Measurements from ENCODE around the gene CARD19. TPM values are rescaled to one million over a fixed set of nuclear protein-coding genes. Genes with fewer than 3 reads are reported as not detected.

The CARD19 gene
- total RNA-seq, 1 experiment from 2014 or later, result 54.5 TPM

DNA sequence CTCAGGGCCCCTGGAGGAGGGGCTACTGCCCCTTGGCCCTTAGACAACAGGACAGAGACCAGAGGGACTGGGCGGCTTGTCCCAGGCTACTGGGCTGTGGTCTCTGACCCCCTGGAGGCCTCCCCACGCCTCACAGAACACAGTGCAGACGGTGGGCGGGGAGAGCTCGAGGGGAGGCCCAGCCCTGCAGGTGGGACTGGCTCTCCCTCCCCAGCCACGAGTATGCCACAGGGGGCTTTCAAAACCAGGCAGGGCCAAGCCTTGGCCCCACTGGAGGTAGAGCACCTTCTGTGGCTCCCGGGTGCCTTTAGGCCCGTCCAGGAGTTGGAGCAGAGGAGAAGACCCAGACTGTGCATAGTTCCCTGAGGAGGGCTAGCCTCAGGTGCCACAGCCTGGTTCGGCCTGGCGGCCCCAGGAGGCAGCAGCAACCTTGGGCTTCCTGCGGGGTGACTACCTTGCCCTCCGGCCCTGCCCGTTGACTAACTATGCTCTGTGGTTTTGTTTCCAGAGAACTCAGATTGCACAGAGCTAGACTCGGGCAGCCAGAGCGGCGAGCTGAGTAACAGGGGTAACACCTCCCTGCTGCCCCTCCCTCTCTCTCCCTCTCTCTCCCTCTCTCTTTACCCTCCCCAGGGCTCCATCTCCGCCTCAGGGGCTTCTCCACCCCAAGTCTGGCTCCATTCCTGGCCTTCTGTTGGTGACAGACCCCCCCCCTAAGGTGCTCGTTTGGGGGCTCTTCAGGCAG is 15.5 kb downstream of the CARD19 start:
- H3K4me2 ChIP-seq (ENCODE audit: low read length), result no peak overlapping the region
- H3K9me3 ChIP-seq (ENCODE audit: control insufficient read depth in 1 of 2, insufficient read depth in 1 of 2, low read depth in 1 of 2, low read length in 2 of 2), result no peaks in the 10 kb centered on the region
- DNase-seq (ENCODE audit: low read depth, low spot score) (no peak), ATAC-seq (no peak)
- no peak overlapping the region for H2AFZ ChIP-seq (ENCODE audit: low read depth, low read length, poor library complexity, severe bottlenecking)
- peaks cover 17% of the 10 kb centered on the region for H3K79me2 ChIP-seq (ENCODE audit: insufficient read depth, low read length)
- no peaks in the 10 kb centered on the region for H3K27me3 ChIP-seq (ENCODE audit: insufficient read depth, low read length)
- ChIA-PET CTCF (no interaction called here), POLR2A (no interaction called here), RAD21 (ENCODE audit: low non-redundant PET in 1 of 2, low total read pairs in 2 of 2, uncharacterized antibody in 2 of 2, unreplicated experiment in 2 of 2) (no interaction called here)
- intact Hi-C loops (cut with micrococcal nuclease), result no loop called here
- no TSS peak for BruUV-seq (replicated peaks)
- TF ChIP-seq CEBPB (IDR thresholded peaks at IDR 0.05; ENCODE audit: low read depth), result no peak
- no peak for TF ChIP-seq RAD21 (IDR thresholded peaks at IDR 0.05; ENCODE audit: low read depth)
- TF ChIP-seq, protein P1, sequence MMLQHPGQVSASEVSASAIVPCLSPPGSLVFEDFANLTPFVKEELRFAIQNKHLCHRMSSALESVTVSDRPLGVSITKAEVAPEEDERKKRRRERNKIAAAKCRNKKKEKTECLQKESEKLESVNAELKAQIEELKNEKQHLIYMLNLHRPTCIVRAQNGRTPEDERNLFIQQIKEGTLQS (IDR thresholded peaks at IDR 0.05), result no peak
- TF ChIP-seq EGR1 (IDR thresholded peaks at IDR 0.05; ENCODE audit: low read depth), result no peak
- no peaks in the 10 kb centered on the region for H3K9me2 ChIP-seq (ENCODE audit: insufficient read depth)
- peaks cover 0 to 23% of the 10 kb centered on the region in 2 experiments; a peak in 2 of 4 replicates for H3K4me1 ChIP-seq (ENCODE audit: control insufficient read depth in 1 of 2, insufficient read depth in 2 of 2, low read length in 2 of 2)
- H3K4me3 ChIP-seq (replicated peaks in 1 of 2; ENCODE audit: low read depth in 1 of 2, low read length in 2 of 2), result no peak overlapping the region
- H3K27ac ChIP-seq (ENCODE audit: low read depth, low read length), result no peak overlapping the region
- no peaks in the 10 kb centered on the region for H4K20me1 ChIP-seq (ENCODE audit: insufficient read depth)
- H3K36me3 ChIP-seq (ENCODE audit: control insufficient read depth in 1 of 2, insufficient read depth in 2 of 2, low read length in 2 of 2), result peaks cover 3 to 4% of the 10 kb centered on the region in 2 experiments; a peak in 3 of 4 replicates
- H3K9ac ChIP-seq (ENCODE audit: low read length), result no peak overlapping the region

GRCh38 chr9:93112116-93112863 is 16.3 kb downstream of the CARD19 start:
- no peak for ATAC-seq
- Histone ChIP-seq H3K79me2 (ENCODE audit: insufficient read depth, low read length) (peaks cover 10% of the 10 kb centered on the region; the same call in 1 of the 2 replicates), H3K27ac (ENCODE audit: low read depth, low read length) (no peak overlapping the region), H3K4me2 (ENCODE audit: low read length) (no peak overlapping the region), H2AFZ (ENCODE audit: low read depth, low read length, poor library complexity, severe bottlenecking) (no peak overlapping the region), H3K4me3 (replicated peaks in 1 of 2; ENCODE audit: low read depth in 1 of 2, low read length in 2 of 2) (no peak overlapping the region), H3K9me2 (ENCODE audit: insufficient read depth) (no peaks in the 10 kb centered on the region), H3K27me3 (ENCODE audit: insufficient read depth, low read length) (no peaks in the 10 kb centered on the region), H3K4me1 (ENCODE audit: control insufficient read depth in 1 of 2, insufficient read depth in 2 of 2, low read length in 2 of 2) (peaks cover 0 to 22% of the 10 kb centered on the region in 2 experiments; a peak in 2 of 4 replicates), H3K36me3 (ENCODE audit: control insufficient read depth in 1 of 2, insufficient read depth in 2 of 2, low read length in 2 of 2) (peaks cover 3 to 4% of the 10 kb centered on the region in 2 experiments; a peak in 3 of 4 replicates), H4K20me1 (ENCODE audit: insufficient read depth) (no peaks in the 10 kb centered on the region), H3K9me3 (ENCODE audit: control insufficient read depth in 1 of 2, insufficient read depth in 1 of 2, low read depth in 1 of 2, low read length in 2 of 2) (no peaks in the 10 kb centered on the region), H3K9ac (ENCODE audit: low read length) (no peak overlapping the region)
- ChIA-PET CTCF (no interaction called here), RAD21 (ENCODE audit: low non-redundant PET in 1 of 2, low total read pairs in 2 of 2, uncharacterized antibody in 2 of 2, unreplicated experiment in 2 of 2) (no interaction called here), POLR2A (no interaction called here)
- DNase-seq (ENCODE audit: low read depth, low spot score), result no peak
- intact Hi-C loops (cut with micrococcal nuclease), result no loop called here
- no TSS peak for BruUV-seq (replicated peaks)
- TF ChIP-seq ZNF274 (IDR thresholded peaks at IDR 0.05; ENCODE audit: low read depth, low read length) (no peak), YY1 (IDR thresholded peaks at IDR 0.05; ENCODE audit: extremely low read depth, insufficient replicate concordance, low read depth, low read length) (no peak), JUND (IDR thresholded peaks at IDR 0.05) (no peak), TCF7L2 (IDR thresholded peaks at IDR 0.05; ENCODE audit: borderline replicate concordance, extremely low read depth, insufficient read depth, insufficient read length) (no peak), SP1 (IDR thresholded peaks at IDR 0.05; ENCODE audit: low read depth) (no peak), EZH2phosphoT487 (IDR thresholded peaks at IDR 0.05; ENCODE audit: borderline replicate concordance) (no peak), CTCF (IDR thresholded peaks at IDR 0.05 in 2 of 3, conservative IDR thresholded peaks at IDR 0.05 in 1 of 3; ENCODE audit: borderline replicate concordance in 1 of 3, insufficient read depth in 1 of 3, low read depth in 2 of 3, low read length in 2 of 3) (no peak), CBX3 (IDR thresholded peaks at IDR 0.05; ENCODE audit: low read depth) (no peak), ZFX (IDR thresholded peaks at IDR 0.05) (no peak)
- TF ChIP-seq, protein P1 (IDR thresholded peaks at IDR 0.05), result no peak
